Upper lobe of left lung (tissue), 4 donors: ENCODE measurements around the gene UQCC2.

Experiments used
- CTCF ChIP-seq, 6 experiments: fragments of 450-650 bp in 4 of 6; fragments of 200-600 bp in 2 of 6; sonication (generic) in 2 of 6; IDR thresholded peaks; one replicate each; pipeline ENCODE4 v1.5.1; 2016 to 2019; ENCODE audit warnings: antibody characterized with exemption in 6 of 6
- EP300 ChIP-seq, 4 donors: sonication (generic); formaldehyde crosslinking; IDR thresholded peaks; one replicate each; pipeline ENCODE4 v1.5.1; 2017; ENCODE audit warnings: antibody characterized with exemption in 4 of 4, control low read depth in 2 of 4
- POLR2A ChIP-seq, 4 donors: fragments of 450-650 bp; IDR thresholded peaks; one replicate each; pipeline ENCODE4 v1.5.1; 2016 to 2017; ENCODE audit warnings: antibody characterized with exemption in 4 of 4, mild to moderate bottlenecking in 2 of 4
- POLR2AphosphoS5 ChIP-seq, 2 donors: sonication (generic); formaldehyde crosslinking; IDR thresholded peaks; one replicate each; pipeline ENCODE4 v1.5.1; 2017; ENCODE audit warnings: antibody characterized with exemption in 2 of 2

- TF ChIP-seq CTCF (IDR thresholded peaks at IDR 0.05) (no peak), POLR2AphosphoS5 (IDR thresholded peaks at IDR 0.05) (no peak), EP300 (IDR thresholded peaks at IDR 0.05) (no peak), POLR2A (IDR thresholded peaks at IDR 0.05) (no peak)
Measured at GRCh38 chr6:33683051-33683571, 28.4 kb downstream of the UQCC2 start.
